NCI-H1092 treated with DMSO at 0.1 percent for 48 hours (cell line): ENCODE measurements around the gene OR52A1.

Experiments used
- DNase-seq: peaks from one replicate; lab custom pipeline; 2025; lab: John Stamatoyannopoulos, UW

The OR52A1 gene

DNA sequence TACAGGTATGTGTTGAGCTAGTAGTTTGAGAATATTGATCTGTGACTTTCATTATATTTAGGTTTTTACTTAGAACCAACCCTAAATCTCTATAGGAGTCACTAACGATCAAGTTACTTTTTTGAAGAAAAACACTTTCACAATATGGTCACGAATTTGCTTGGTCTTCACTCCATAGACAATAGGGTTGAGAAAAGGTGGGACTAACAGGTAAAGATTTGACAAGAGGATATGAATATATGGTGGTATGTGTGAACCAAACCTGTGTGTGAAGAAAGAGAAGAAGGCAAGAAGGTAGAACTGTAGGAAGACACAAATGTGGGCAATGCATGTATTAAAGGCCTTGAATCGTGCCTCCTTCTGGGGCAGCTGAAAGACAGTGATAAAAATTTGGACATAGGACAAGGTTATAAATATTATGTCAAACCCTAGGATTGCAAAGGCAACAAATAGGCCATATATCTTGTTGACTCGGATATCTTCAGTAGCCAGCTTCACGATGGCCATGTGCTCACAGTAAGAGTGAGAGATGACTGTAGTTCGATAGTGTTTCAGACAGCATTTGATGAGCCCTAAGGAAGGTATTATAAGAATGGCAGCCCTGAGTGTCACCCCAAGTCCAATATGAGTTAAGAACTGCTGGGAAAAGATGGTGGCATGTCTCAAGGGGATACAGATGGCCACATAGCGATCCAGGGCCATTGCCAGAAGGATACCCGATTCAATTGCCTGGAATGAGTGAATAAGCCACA lies 22.8 kb downstream of the OR52A1 start:
- DNase-seq, result no peak

GRCh38 chr11:5129457-5129877 lies 25.1 kb downstream of the OR52A1 start:
- DNase-seq, result no peak

GRCh38 chr11:5124891-5125620 lies 29.5 kb downstream of the OR52A1 start:
- DNase-seq, result no peak

DNA sequence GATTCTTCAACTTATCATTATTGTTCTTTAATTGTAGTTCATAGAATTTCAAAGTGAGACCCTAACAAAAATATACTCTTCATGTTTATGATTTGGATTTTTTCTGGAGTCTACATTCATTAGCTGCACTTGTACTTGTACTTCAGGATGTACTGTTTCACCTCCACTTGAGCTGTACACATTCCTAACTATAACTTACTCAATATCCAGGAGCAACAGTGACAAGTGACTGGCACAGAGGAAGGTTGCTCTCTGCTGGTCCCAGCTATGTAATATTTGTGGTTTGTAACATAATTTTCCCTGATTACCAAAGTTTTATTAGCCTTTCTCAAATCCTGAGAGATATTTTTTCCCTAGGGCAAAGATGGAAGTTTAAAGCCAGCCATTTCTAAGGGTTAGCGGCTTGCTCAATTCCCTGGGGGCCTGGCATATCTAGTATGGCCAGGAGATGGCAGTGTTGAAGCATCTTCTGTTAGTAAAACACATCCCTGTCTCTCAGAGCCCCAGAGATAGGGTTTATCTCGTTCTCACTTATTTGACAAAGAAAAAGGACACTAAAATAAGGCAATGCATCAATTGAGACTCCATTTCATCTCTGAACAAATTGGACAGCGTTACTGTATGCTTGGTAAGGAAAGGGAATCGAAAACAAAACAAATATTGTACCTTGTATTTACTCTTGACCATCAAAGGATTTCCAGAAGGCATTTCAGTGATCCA lies 30.6 kb downstream of the OR52A1 start:
- peak; percentile 42 for DNase-seq

GRCh38 chr11:5118893-5119292 lies 35.7 kb downstream of the OR52A1 start:
- no peak for DNase-seq

DNA sequence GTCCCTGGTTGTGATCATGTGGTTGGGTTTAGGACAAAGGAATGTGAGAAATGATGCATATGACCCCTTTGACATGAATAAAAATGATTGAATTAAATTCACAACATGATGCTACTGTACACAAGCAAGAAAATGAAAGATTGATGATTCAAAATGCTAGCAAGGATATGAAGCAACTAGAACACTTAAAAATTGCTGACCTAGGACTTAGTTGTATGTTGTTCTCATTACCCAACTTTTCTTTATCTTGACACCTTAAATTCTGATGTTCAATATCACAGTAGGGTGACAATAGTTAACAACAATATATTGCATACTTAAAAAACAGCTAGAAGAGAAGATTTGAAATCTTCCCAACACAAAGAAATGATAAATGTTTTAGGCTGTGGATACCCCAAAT lies 37.0 kb downstream of the OR52A1 start:
- no peak for DNase-seq

DNA sequence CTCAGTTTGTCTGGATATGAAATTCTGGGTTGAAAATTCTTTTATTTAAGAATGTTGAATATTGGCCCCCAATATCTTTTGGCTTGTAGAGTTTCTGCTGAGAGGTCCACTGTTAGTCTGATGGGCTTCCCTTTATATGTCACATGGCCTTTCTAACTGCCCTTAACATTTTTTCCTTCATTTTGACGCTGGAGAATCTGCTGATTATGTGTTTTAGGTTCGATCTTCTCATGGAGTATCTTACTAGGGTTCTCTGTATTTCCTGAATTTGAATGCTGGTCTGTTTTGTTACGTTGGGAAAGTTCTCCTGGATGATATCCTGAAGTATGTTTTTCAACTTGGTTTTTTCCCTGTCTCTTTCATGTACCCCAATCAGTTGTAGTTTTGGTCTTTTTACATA lies 39.2 kb downstream of the OR52A1 start:
- DNase-seq, result no peak

DNA sequence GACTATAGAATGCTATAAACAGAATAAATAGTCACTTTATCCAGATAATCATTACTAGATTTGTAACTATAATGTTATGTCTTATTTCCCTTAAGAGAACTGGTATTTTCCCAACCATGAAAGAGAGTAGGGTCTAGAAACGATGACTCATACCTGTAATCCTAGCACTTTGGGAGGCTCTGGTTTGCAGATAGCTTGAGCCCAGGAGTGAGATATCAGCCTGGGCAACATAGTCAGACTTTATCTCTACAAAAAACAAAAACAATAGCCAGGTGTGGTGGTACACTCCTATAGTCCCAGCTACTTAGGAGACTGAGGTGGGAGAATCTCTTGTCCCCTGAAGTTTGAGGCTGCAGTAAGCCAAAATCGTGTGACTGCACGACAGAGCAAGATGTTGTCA lies 47.3 kb downstream of the OR52A1 start:
- DNase-seq, result no peak

- DNase-seq, result no peak
These were observed 51.5 kb downstream of the OR52A1 start for GRCh38 chr11:5103066-5103465.

GRCh38 chr11:5102246-5102645 lies 52.3 kb downstream of the OR52A1 start:
- DNase-seq, result no peak

DNA sequence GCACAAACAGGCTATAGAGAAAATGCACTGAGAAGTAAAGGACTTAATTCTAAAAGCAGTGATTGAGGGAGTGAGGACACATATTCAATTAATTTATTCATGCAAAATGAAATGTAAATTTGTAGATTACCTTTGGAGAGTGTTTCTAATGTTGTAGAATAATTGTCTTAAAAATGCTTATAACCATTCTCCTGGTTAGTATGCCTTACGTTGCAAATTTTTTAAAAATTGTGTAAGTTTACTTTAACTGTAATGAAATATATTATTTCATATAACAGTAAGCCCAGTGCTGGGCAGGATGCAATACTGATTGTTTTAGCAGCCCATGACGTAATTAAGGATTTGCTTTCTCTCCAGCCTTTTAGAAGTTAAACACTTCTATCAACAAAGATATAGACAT lies 58.5 kb downstream of the OR52A1 start:
- no peak for DNase-seq
